Effector CD4-positive, alpha-beta T cell (primary cell): ENCODE results near the gene LRRC30.

Source experiments
- DNase-seq: peaks from one replicate; pipeline ENCODE4 v3.0.0-alpha.2; 2020

The LRRC30 gene

DNA sequence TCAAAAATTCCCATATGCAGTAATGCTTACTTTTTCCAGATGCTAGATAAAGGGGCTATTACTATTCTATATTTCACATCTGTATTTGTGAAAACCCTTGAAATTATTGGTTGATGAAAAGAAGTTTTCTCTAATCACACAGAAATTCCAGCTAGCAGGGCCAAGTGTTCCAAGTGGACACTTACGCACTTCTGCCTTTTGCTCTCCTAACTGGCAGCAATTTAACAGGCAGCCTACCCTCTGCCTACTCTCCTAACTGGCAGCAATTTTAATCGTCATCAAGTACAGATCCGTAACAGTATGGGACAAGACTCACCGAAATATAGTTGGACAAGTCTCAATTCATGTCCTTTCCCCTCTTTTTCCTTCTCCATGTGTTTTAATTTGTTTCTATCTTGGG is 12.0 kb downstream of the LRRC30 start:
- no peak for DNase-seq

DNA sequence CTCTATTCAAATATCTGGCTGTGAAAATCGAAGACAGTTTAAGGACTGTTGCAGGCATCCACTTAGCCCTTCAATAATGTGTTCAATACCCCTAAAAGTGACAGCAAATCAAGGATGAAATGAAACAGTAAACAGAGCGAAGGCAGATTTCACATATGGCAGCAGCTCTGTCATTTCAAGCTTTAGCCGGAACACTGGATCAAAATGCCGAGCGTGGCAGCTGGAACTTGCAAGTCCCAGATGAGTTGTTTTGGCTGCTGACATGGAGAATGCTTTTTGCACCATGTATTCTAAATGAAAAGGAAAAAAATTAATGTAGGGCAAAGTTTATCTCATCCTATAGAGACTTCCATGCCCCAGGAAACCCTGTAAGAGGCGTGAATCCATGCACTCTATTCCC is 18.0 kb downstream of the LRRC30 start:
- DNase-seq = no peak

DNA sequence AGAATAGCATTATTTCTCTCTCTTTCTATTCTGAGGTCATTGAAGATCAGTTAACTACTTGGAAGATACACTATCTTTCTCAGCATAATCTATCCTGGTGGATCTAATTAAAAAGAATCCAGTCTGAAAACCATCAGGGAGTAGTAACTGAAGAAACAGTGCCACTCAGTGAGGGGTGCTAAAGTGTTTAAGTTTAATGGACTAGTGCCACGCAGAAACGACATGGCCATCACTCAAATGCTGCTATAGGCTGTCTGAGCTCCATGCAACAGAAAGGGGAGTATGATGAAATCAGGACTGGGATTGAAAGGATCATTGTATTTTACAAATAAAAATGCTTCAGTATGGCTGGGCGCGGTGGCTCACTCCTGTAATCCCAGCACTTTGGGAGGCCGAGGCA is 23.3 kb downstream of the LRRC30 start:
- DNase-seq = no peak

DNA sequence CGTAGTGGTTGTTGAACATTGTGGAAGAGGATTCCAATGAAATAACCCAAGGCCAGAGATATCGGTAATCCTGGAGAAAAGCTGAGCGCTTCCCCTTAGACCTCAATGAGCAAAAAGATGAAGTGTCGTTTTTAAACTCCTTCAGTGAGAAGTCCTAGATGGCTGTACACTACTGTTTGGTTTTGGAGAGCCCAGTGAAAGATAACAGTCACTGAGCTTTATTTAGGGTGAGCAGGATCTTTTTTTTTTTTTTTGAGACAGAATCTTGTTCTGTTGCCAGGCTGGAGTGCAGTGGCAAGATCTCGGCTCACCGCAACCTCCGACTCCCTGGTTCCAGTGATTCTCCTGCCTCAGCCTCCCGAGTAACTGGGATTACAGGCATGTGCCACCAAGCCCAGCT is 24.2 kb downstream of the LRRC30 start:
- no peak for DNase-seq

DNA sequence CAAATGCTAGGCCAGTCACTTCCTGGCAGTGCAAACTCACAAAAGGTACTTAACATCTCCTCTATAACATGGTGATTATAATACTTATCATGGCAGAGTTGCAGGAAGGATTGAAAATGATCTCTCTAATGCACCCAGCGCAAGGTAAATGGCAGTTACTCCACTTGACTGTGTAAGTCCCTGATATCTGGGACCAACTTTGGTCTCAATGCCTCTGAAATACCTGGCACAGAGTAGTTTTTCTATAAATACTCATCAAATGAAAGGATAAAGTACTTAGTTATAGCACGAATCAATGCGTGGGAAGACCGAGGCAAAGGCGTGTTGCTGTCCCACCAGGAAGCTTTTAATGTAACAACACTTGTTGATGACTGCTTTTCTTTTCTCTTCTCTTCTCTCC is 24.8 kb downstream of the LRRC30 start:
- no peak for DNase-seq

DNA sequence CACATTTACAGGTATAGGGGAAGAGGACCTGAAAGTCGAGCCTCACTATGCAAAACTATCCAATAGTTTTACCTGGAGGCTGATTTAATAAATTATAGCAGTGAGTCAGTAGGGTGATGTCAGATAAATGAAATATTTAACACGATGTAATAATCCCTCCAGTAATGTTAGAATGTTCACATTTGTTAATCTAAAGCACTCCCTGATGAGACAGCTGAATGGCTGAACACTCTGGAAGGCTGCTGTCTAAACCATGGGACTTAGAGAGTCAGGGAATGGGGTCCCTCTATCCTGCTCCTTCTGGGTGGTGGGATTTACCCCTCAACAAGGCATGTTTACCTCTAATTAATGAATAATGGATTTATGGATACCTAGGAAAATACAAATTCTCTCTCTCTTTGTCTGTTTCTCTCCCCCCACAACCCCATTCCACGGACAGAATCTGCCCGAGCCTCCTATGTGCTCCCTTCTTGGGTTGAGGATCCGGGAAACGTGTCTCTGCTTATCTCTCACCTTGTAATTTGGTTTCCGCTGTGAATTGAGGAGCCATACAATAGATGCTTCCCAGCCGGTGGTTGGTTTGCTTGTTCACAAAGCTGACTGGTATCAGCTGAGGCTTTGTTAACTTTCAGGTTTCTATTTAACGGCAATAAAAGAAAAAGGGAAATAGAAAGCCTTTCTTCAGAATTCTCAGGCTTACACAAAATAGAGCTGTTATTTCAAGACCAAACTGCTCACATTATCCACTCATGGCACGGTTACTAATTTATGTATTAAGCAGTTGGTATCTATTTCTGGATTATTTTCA is 25.9 kb downstream of the LRRC30 start:
- DNase-seq = no peak

DNA sequence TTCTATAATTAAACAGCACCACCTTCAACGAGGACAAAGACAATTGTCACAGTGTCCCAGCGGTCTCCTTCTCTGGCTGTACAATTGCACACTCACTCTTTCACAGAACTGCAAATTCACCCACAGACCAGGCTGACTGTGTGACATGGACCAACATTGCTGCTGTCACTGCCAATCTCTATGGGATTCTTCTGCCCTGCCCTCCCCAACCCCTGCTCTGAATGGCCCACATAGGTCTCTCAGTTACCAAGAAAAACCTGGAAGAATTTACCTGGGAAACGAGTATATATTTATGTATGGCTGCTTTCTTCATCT is 26.5 kb downstream of the LRRC30 start:
- no peak for DNase-seq

DNA sequence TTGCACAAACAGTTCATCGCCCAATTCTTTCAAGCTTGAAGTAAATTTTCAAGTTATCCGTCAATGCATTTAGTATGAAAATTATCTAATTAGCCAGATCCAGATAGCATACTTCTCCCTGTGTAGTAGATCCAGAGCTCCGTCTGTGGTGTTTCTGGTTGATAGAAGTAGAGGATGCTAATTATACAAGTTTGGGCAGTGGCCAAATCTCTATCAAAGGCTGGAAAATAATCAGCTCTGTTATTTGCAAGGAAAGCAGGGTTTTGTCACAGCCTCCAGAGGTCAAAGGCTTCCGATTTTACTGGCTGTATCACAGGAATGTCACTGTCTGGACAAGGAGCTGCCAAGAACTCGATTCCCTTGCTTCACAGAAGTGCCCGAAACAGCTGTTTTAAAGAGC is 28.6 kb downstream of the LRRC30 start:
- no peak for DNase-seq

DNA sequence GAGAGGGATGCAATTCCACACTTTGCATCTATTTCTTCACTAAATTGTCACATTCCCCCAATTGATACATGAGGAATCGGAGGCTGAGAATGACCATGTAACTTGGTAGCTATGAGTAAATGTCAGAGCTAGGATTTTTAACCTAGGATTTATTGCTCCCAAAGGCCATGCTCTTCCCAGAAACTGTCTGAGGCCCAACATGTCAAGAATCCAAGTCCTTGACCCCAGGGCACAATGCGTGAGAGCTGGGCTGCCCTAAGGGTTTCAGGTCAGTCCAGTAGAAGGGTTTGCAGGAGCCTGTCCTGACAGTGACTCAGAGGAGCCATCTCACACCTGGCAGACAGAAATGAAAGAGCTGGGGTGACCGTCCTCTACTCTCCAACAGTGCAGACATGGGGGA is 30.3 kb downstream of the LRRC30 start:
- no peak for DNase-seq

DNA sequence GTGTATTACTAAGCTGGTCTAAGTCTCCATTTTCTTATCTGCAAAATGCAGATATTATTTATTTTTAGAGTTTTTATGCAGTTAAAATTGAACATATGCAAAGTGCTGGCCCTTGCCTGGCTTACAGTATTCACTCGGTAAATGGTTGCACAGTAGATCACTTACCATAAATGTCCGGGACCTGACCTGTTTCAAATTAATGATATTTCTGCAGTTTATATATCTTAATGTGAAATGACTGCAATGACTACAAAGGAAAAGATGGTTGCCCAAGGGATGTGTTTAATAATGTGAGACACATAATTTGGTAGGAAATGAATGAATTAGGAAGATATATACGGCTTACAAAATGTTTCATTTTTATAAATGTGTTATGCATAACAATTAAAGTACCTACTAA is 37.1 kb downstream of the LRRC30 start:
- no peak for DNase-seq

DNA sequence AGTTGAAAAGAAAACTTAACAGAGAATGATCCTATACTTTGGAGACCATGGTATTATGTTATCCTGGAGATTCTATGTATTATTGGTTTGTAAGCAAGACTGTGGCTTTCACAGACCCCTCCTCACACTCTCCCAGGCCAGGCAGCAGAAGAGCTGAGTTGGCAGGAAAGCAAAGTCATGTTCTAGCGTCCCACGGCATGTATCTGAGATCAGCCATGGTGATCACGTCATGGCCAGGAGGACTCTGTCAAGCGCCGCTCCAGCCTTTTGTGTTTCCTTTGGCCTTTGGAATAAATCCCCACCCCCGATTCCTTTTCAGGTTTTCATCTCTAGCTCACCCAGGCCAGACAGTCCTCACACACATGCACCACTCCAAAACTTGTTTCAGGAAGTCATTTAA is 39.1 kb downstream of the LRRC30 start:
- no peak for DNase-seq

DNA sequence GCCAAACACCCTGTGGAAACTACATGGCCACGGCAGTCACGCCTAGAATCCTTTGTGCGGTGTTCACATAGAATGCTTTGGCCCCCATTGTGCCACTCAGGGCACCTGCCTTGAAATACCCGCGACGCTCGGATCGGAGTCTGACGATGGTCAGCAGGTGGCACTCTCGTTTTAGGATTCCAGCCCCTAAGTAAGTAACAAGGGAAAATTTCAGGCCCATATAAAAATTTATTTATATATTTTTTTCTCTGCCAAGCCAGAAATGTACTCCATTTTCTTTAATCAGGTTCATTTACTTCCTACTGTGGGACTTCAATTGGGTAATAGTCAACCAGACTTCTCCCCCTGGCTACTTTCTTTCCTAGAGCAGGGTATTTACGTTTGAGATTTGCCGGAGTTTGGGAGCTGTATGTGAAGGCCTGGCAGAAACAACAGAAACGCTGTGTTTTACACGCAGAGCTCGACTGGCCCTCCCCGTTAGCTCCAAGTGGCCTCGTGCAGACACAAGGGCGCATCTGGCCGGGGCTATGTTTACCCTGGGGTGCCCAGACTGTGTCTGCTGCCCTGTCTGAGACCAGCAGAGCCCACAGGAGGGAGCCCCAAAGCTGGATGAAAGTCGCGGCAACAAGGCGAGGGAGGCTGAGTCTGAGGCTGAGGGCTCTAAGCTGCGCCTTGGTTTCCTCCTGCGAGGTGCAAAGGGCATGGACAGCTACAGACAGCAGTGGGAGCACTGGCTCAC is 41.6 kb downstream of the LRRC30 start:
- no peak for DNase-seq

DNA sequence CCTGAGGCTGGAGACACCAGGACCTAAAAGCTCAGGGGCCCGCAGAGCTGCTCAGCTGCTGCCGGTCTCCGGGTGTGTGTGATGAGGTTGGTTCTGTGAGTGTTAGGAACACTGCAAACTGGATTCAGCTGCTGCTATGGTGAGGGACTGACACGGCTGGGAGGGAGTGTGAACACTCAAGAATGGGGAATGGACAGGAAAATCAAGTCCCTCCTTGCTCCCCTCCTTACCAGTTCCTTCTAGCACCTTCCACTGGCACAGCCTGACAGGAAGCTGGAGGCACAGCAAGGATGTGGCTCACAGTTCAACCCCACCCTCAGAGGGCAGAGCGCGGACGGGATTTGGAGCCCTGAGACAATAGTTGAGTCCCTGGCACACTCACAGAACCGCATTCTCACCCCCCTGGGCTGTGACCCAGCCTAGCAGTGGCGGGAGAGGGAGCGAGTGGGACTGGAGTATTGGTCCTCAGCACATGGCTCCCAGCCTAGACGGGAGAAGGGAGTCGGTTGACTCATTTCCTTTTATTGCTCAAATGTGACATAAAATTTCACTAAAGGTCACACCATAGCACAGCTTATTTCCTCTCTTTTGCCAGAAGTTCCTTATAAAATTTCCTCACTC is 42.5 kb downstream of the LRRC30 start:
- no peak for DNase-seq

DNA sequence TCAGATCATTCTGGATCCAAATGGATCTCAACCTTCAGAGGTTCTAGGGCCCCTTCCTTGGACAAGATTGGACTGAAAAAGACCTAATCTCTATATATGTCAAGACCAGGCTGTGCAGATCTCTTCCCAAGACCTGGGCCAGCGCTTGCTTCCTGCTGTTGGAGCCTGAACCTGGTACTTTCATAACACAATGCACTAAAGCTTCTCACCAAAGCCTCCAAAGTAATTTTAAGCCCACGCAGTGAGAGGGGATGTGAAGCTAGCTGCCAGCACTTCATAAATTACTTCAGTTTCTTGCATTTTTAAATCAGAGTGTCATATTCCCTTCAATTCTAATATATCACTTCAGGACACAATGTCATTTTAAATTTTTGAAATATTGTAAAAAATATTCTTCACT is 50.7 kb downstream of the LRRC30 start:
- no peak for DNase-seq
